GM12873 (cell line): Measurements from ENCODE around the gene KIF18A.

ENCODE experiments used
- TF ChIP-seq, protein P1 (sequence below): IDR thresholded peaks from 2 replicates; pipeline ENCODE4 v1.5.1; 2012; ENCODE audit warnings: low read depth, mild to moderate bottlenecking, moderate library complexity, low read length, control low read depth; ENCODE audit not compliant: insufficient read depth; ENCODE audit errors: missing control alignments

Gene KIF18A

GRCh38 chr11:28054821-28055220, 53.1 kb downstream of the KIF18A start:
- TF ChIP-seq, protein P1, sequence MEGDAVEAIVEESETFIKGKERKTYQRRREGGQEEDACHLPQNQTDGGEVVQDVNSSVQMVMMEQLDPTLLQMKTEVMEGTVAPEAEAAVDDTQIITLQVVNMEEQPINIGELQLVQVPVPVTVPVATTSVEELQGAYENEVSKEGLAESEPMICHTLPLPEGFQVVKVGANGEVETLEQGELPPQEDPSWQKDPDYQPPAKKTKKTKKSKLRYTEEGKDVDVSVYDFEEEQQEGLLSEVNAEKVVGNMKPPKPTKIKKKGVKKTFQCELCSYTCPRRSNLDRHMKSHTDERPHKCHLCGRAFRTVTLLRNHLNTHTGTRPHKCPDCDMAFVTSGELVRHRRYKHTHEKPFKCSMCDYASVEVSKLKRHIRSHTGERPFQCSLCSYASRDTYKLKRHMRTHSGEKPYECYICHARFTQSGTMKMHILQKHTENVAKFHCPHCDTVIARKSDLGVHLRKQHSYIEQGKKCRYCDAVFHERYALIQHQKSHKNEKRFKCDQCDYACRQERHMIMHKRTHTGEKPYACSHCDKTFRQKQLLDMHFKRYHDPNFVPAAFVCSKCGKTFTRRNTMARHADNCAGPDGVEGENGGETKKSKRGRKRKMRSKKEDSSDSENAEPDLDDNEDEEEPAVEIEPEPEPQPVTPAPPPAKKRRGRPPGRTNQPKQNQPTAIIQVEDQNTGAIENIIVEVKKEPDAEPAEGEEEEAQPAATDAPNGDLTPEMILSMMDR: no peak

- TF ChIP-seq, protein P1: no peak
Measured at GRCh38 chr11:28049338-28050216, 58.4 kb downstream of the KIF18A start.

- TF ChIP-seq, protein P1: no peak
Measured at GRCh38 chr11:28048812-28049211, 59.1 kb downstream of the KIF18A start.

DNA sequence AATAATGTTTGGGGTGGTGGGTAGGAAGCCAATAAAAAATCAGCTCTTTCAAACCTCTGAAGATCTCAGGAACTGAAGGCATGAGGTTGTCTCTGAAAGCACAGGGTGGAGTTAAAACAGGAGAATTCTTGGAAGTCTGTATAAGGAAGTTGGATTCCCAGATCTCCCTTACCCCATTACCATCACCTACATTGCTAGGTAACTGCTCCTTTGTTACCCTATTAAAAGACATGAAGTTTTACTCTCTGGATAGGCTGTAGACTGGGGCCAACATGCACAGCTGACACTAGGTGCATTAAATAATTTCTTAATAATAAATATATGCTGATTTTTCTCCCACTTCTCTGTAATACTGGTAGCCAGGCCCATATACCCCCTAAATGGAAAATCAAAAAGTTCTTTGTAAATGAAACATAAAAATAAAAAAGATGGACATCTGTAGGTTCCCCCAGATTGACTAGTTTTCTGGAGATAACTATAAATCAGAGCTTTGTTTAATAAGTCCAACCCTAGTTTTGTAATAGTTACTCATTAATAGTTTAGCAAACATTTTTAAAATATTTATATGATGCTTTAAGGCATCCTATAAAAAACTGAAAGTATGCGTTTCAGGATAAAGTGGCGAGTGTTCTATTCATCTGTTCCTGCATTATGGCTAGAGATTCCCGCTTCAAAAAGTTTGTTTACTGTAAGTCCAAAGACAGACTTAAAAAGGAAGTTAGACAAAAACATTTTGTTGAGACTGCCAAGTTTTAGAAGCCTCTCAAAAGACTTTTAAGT, 63.8 kb downstream of the KIF18A start:
- TF ChIP-seq, protein P1: no peak

- TF ChIP-seq, protein P1: no peak
Measured at GRCh38 chr11:28040384-28040783, 67.6 kb downstream of the KIF18A start.

DNA sequence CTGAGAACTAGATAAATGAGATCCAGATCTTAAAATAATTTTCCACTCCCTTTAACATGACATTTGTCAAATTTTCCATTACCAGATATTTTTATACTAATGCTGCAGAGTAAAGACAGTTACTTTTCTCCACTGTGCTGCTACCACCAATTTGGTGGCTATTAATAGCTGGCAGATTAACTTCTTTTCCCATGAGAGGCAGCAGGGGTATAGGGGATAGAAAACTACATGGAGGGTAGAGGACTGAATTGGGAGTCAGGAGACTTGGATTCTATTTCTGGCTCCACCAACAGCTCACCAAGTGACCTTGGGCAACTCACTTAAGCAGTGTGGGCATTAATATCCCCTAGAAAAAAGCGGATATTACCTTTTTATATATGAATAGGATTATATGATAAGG, 69.2 kb downstream of the KIF18A start:
- TF ChIP-seq, protein P1: no peak

GRCh38 chr11:28026634-28027290, 81.2 kb downstream of the KIF18A start:
- TF ChIP-seq, protein P1: no peak
